ENCODE data around the gene PADI3. TPM values are rescaled to one million over a fixed set of nuclear protein-coding genes. Genes with fewer than 3 reads are reported as not detected.

PADI3 gene
- total RNA-seq, 1 donor from 2014 or later, result 1.1 TPM

DNA sequence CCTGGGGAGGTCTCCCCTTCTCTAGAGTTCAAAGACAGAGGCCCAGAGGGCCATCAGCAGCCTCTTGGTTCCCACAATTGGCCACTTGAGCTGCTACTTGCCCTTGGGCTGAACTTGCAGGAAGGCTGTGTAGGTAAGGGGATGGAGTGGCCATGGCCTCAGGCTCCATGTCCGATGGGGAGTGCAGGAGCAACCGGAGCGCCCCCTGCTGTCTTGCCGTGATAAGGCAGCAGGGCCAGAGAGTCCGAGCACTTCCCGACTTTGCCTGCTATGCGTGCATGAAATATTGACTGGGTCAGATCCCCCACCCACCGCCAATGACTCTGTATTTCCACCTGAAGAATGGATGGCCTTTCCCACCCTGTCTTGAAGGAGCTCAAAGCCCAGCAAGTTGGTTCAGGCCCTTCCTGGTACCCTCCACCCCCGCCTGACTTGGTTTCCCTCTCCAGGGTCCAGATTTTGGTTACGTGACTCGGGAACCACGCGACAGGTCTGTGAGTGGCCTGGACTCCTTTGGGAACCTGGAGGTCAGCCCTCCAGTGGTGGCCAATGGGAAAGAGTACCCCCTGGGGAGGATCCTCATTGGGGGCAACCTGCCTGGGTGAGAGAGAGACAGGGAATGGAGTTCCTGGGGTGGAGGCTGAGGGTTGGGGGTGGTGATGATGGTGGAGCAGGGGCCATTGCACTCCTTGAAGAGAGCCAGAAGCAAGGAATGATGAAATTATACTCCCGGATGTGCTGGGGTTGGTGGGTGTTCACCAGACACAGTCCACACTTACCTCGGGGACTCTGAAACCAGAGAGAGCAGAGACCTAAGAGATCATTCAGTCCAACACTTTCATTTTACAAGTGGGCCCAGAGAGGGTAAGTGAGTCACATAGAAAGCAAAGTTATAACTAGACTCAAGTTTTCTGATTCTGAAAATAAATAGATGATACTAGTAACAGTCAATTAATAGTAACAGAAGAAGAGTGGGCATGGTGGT is 25.6 kb downstream of the PADI3 start:
- peak; percentile 31 for DNase-seq

DNA sequence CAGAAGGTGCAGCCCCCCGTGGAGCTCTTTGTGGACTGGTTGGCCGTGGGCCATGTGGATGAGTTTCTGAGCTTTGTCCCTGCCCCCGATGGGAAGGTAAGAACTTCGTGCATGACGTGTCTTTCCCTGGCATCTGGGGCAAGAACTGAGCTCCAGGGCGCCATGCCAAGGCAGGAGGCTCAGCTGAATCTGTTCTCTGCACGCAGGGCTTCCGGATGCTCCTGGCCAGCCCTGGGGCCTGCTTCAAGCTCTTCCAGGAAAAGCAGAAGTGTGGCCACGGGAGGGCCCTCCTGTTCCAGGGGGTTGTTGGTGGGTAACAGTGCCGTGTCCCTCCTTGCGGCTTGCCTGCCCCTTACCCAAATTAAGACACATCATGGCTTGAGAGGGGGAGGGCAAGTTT is 27.7 kb downstream of the PADI3 start:
- DNase-seq, result no peak

DNA sequence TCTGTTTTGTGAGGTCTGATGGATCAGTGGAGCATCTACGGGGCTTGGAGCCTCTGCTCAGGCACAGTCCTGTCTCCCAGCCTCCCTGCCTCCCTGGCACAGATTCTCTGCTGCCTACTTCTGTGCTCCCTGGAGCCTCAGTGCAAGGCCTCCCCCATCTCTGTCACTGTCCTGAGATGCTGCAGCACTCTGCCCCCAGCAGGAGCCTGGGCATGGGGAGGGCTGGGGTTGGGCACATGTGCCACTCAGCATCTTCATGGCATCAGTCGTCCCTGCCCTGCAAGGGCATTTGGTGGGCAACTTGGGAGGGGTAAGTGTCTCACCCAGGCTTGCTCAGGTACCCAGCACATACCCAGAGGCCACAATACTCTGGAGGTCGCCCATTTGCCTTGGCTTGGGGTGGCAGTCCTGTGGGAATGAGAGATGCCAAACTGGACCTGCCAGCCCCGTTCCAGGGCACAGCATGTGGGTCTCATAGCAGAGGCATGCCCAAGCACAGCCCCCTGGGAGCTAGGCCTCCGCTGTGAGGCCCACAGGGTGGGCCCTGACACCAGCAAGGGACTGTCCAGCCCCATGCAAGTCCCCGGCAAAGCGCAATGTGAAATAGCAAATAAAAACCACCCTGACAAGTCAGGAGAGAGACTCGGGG is 28.7 kb downstream of the PADI3 start:
- no peak for DNase-seq

DNA sequence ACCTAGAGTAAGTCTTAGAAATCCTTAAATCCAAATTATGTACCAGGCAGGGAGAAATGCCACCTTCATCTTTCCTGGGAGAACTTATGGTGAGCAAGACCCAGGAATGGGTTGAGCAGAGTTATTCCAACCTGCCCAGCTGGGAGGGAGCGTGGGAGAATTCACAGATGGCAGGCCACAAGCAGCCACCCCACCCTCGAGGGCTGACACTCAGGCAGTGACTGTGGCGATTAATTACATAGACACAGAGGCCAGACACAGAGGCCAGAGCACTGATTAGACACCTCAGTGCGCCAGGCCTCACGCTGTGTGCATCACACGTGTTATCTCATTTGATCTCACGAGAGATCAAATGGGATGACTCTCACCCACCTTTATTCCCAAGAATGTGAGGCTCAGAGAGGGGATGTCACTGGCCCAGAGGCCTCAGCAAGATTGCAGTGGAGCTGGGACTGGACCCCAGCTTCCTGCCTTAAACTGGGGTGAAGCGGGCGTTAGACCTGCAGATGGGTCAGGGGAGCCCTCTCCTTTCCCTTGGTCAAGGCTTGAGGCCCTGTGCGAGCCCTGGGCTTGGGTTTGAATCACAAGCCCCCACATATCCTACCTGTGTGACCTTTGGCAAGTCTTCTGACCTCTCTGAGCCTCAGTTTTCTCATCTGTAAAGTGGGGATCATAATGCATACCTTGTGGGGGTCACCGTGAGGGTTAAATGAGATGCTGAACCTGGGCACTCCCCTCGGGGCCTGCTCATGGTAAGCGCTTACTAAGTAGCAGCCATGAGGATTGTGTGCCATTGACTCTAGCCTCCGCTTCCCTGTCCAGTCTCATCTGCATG is 30.3 kb downstream of the PADI3 start:
- no peak for DNase-seq

DNA sequence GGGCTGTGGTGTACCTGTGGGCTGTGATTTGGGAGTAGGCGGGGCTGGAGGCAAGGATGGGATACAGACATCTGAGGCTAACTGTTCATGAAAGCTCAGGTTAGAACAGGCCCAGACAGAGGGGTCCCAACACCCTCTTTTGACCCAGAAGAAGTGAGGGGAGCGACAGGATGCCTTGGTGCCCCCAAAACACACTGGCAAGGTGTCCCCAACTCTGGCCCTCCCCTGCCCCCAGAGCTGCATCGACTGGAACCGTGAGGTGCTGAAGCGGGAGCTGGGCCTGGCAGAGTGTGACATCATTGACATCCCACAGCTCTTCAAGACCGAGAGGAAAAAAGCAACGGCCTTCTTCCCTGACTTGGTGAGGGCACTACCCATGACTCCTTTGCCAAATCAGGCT is 31.5 kb downstream of the PADI3 start:
- DNase-seq, result no peak

DNA sequence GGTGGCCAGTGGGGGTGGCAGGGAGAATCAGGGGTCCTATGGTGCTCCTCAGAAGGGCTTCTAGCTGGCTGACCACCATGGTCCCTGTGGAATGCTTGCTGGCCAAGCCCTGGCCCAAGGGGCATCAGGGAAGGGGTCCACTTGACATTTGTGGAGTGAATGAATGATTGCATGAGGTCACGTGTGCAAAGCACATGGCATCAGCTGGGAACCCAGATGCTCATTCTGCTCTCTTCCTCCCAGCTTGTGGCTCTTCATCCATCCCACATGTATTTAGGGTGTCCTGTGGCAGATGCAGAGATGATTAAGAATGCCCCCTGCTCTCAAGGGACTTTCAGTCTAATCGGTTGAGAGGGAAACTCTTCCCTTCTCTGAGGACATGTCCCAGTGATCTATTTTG is 32.0 kb downstream of the PADI3 start:
- DNase-seq, result no peak

DNA sequence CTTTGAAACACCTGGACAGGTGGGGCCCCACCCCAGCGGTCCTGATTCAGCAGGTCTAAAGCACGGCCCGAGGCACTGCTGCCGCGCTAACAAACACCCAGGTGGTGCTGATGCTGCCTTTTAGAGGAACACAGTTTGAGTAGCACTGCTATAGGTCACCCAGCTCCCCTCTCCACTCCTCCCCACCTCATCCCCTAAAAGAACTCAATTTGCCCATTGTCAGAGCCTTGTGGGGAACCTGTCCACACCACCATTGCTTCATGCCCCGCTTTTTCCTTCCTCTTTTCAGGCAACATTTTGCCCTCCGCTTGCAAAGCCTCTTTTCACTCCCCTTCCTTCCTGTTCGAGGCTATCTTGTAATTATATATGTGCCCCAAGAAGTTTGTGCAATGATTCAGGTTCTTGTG is 32.9 kb downstream of the PADI3 start:
- DNase-seq, result no peak

DNA sequence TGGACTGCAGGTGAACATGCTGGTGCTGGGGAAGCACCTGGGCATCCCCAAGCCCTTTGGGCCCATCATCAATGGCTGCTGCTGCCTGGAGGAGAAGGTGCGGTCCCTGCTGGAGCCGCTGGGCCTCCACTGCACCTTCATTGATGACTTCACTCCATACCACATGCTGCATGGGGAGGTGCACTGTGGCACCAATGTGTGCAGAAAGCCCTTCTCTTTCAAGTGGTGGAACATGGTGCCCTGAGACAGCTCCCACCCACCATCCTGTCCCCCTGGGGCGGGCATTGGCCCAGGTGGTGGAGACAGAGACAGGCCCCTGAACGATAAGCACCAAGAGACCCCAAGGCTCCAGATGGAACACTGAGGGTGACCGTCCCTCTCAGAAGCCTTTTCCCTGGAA is 33.9 kb downstream of the PADI3 start:
- no peak for DNase-seq

DNA sequence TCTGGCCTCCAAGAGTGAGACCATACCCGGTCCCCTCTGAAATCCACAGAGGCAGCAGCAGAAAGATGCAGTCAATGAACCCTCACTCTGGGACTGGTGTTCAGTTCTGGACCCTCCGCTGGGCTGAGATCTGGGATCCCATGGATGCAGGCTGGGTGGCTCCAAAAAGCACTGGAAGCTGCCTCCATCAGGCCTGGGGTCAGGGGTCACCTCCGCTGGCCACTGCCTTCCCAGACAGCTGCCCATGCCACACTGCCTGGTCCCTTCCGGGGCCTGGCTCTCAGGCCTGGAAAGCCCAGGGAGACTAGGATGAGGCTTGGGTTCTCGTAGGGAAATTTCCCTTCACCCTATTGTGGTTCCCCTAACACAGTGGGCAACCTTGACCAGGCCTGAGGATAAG is 37.7 kb downstream of the PADI3 start:
- no peak for DNase-seq

DNA sequence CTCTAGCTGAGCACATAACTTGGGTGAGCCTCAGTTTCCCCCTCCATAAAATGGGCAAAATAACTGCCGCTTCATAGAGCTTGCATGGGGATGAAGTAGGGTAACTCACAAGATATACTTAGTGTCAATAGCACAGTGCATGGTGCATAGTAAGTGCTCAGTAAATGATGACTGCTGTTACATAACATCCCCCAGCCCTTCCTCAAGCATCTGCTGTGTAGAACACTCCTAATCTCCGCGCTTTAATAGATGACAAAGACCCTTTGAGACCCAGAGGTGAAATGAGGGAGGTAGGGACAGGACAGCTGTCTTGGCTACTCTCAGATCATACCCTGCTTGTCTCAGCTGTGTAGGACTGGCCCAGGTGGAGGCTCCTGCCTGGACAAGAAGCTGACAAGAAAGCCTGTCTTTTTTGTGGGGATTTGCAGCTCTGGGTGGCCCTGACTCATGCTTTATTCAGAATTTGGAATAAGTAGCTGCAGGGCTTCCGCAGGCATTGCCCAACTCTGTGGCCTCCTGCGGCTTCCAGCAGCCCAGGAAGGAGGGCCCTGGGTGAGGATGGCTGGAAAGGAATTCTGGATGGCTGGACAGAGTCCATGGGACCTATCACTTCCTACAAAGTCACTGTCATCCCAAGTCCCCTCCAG is 38.4 kb downstream of the PADI3 start:
- DNase-seq, result no peak

DNA sequence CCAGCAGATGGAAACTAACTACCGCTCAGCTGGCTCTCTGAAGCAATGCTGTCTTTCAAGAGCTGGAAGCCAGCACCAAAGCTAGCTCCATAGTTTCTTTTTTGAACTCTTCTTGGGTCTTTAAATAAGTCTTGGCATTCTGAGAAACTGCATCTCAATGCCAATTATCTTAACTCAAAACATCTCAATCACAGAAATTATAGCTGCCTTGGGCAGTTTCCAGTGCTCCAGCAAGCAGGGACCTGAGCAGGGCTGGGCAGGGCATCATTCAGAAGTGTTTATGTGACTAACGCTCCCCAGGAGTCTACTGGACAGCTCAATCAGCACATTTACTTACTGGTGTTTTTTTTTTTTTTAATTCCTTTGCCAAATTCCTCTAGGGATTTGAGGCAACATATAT is 40.8 kb downstream of the PADI3 start:
- no peak for DNase-seq

DNA sequence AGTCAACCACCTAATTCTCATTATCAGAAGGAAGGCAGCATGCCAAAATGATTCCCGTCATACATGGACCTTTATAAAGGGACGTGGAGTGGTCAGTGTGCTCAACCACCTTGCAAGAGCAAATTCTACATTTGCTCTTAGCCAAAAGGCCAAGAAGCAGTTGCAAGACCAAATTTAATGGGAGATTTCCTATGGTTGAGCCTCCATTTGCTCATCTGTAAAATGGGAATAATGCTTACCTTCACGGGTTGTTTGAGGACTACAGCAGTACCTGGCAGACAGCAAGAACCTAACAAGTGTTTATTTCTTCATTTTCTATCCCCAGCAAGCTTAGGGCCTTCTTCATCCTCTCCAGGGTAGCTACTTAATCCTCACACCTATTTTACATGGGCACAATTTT is 41.7 kb downstream of the PADI3 start:
- DNase-seq, result no peak

DNA sequence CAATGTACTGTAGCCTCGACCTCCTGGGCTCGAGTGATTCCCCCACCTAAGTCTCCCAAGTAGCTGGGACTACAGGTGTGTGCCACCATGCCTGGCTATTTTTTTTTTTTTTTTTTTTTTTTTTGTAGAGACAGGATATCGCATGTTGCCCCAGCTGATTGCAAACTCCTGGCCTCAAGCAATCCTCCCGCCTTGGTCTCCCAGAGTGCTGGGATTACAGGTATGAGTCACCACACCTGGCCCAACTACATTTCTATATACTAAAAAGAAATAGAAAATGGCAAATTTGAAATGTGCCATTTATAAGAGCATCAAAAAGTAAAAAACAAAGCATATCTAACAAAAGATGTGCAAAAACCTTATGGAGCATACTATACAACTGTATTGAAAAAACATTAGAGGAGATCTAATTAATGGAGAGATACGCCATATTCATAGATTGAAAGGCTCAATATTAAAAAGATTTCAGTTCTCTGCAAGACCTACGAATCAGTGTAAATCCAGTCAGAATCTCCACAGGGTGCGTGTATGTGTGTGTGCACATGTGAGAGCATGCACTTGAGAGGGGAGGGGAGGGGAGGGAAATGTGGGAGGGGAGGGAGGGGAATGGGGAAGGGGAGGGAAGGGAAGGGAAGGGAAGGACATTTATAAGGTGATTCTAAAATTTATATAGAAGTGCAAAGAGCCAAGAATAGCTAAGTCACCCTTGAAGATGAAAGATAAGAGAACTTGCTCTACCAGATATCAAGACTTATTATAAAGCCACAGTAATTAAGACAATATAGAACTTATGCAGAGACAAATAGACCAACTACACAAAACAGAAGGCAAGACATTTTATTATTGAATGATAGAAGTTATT is 43.6 kb downstream of the PADI3 start:
- DNase-seq, result no peak

DNA sequence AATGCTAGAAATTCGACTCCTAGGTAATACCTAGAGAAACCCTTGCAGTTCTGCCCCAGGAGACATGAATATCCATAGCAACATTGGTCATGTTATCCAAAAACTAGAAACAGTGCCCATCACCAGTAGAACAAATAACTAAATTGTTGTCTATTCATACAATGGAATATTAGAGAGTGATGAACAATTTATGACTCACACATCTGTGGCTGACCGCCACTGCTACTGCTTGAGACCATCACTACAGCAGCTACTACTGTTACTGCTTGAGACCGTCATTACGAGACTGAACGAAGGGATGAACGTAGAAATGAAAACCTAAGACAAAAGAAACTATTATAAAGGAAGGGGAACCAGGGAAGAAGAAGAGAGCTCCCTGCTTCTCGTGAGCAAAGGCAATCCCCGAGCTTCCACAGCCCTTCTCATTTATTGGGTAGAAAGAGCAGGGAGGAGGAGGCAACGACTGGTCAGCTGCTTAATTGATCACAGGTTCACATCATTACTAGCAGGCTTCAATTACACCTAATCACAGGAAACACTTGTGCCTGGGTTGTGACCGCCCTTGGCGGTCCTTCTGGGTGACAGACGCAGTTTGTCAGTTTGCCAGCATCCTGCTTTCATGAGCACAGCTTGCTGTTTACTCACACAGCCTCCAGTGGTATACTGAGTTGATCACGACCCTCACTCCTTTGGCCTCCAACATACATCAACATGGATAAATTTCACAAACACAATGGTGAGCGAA is 45.0 kb downstream of the PADI3 start:
- no peak for DNase-seq

DNA sequence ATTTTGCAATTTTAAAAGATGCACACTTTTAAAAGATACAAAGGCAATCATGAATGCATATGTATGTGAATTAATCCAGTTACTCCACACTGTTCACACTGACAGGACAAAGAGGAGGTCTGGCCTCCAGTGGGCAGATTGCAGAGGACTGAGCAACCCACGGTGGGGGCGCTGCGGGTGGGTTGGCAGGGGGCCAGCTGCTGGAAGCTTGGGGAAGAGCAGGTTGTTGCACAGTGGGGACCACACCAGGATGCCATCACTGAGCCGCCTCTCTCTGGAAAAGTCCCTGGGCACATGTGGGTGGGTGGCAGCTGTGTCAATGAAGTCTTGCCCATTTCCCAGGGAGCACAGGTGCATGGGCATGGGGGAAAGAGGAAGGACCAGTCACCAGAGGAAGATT is 46.4 kb downstream of the PADI3 start:
- no peak for DNase-seq

DNA sequence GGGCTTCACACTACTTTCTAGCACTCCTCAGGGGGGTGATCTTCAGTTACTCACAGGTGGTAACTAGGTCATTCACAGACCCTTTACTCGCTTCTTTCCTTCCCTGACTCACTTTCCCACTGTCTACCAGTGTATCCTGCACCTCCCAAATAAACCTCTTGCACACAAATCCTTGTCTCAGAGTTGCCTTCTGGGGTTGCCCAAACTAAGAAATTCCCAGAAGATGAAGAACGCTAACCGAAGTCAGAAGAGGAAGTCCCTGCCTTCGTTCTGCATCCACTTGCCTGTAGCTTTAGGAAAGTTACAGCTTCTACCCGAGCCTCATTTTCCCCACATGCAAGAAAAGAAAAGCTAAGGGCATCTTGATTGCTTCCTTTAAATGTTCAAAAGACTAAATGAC is 47.2 kb downstream of the PADI3 start:
- no peak for DNase-seq

DNA sequence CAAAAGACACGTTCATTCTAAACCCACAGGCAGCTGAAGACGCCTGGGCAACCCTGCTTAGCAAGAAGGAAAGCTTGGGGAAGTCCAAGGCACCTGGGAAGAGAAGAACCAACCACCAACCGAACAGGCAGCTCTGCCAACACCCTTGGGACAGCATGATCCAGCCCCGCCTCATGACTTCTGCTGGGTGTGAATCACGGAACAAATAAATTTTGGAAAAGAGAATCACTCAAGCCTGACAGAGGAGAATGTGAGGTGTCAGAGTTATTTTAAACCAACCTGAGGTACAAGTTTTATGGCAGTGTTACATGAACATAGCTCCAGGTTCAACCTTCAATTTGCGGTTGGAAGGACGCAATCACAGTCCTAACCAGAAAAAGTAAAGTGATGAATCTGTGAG is 49.1 kb downstream of the PADI3 start:
- DNase-seq, result no peak

DNA sequence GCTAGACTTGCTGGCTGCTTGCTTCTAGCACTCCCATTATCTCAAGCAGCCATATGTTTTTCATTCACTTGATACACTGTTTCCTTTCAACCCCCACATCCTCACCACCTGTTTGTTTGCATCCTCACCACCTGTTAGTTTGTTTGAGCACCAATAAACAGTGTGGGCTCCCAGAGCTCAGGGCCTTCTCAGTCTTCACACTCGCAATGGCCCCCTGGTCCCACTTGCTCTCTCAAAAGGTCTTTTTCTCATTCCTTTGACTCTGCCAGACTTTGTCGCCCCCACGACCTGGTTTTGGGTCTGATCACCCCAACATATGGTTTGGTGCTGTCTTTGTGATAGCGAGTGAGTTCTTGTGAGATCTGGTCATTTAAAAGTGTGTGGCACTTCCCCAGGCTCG is 52.9 kb downstream of the PADI3 start:
- DNase-seq, result no peak

DNA sequence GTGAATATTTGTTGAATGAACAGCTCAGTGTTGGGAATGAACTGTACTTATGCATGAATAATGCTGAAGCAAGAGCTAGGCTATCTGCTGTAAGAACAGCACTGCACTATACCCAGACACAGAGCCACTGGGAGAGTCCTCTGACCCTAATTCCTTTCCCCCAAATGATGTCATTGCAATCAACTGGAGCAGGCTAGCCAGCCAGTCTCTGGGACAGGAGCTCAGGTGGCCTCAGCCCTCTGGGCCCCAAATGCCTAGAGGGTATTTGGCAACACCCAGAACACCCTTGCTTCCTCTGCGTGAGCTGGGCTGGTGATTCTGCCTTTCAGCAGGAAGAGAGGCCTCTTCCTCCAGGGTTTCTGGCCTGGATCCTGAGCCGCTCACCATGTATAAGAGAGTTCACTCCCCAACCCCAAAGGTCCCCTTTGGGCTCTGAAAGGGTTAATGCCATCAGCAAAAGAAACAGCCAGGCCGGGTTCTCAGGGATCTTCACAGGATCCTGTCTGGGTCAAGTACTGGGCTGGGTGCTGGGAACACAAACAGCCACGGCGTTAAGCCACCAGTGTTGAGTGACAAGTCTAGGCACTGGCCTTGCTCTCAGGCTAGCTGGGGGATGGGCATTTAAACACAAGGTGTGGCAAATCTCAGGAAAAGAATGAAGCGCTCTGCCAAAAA is 55.4 kb downstream of the PADI3 start:
- no peak for DNase-seq

DNA sequence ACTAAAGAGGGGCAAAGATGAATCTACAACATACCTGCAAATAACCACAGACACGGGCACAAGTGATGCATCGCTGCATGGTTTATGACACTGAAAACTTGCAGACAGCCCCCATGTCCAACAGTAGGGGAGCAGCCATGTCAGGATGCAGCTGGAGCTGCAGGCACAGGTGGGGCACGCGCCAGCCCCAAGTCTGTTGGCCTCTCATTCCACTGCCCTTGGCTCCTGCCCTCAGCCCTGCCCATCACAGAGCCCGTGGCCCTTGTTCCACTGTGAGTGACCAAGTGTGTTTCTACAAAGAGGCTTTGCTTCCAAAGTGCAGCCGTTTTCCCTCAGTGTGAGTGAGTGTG is 55.9 kb downstream of the PADI3 start:
- DNase-seq, result no peak

Data from tongue (tissue), 2 donors.